Neural cell (in vitro differentiated cells): ENCODE results near the gene CITED1. TPM values are rescaled to one million over a fixed set of nuclear protein-coding genes. Genes with fewer than 3 reads are reported as not detected.

Experiments used
- H2AFZ ChIP-seq: fragments of 200-600, 300-800 bp; sonication (generic), shearing (Covaris generic); 2 replicates; pipeline ENCODE4 v1.6.0; 2014; ENCODE audit warnings: low read depth, mild to moderate bottlenecking, antibody characterized with exemption, low read length, moderate library complexity
- H3F3A ChIP-seq: fragments of 200-600 bp; shearing (Covaris generic); 2 replicates; pipeline ENCODE4 v1.6.1; 2016; ENCODE audit warnings: mild to moderate bottlenecking, moderate library complexity, mixed read lengths, antibody characterized with exemption, low read length; ENCODE audit not compliant: insufficient read depth, poor library complexity, severe bottlenecking
- H3K27ac ChIP-seq: fragments of 200-600, 300-800 bp; sonication (generic), shearing (Covaris generic); 2 replicates; pipeline ENCODE4 v1.5.1; 2014; ENCODE audit warnings: mild to moderate bottlenecking, low read length, moderate library complexity
- H3K27me3 ChIP-seq: fragments of 300-800, 200-600 bp; sonication (generic), shearing (Covaris generic); 2 replicates; pipeline ENCODE4 v1.6.0; 2014; ENCODE audit warnings: mild to moderate bottlenecking, low read depth, low read length, moderate library complexity; ENCODE audit not compliant: insufficient read depth
- H3K36me3 ChIP-seq: fragments of 300-800, 200-600 bp; sonication (generic), shearing (Covaris generic); 2 replicates; pipeline ENCODE4 v1.5.1; 2014; ENCODE audit warnings: mild to moderate bottlenecking, antibody characterized with exemption, low read length, moderate library complexity; ENCODE audit not compliant: insufficient read depth
- H3K4me2 ChIP-seq: fragments of 300-800, 200-600 bp; sonication (generic), shearing (Covaris generic); 2 replicates; pipeline ENCODE4 v1.6.0; 2014; ENCODE audit warnings: mild to moderate bottlenecking, low read length
- H3K4me3 ChIP-seq: fragments of 300-800, 200-600 bp; sonication (generic), shearing (Covaris generic); 2 replicates; pipeline ENCODE4 v1.5.1; 2014; ENCODE audit warnings: mild to moderate bottlenecking, low read length, moderate library complexity
- H3K79me2 ChIP-seq: fragments of 200-600 bp; shearing (Covaris generic); replicated peaks from 2 replicates; pipeline ENCODE4 v1.6.0; 2014; ENCODE audit warnings: mild to moderate bottlenecking, low read length, moderate library complexity; ENCODE audit not compliant: insufficient read depth
- H3K9ac ChIP-seq: fragments of 300-800, 200-600 bp; sonication (generic), shearing (Covaris generic); 2 replicates; pipeline ENCODE4 v1.6.1; 2016; ENCODE audit warnings: mild to moderate bottlenecking, low read length, mixed read lengths
- H3K9me2 ChIP-seq: fragments of 200-600 bp; shearing (Covaris generic); 2 replicates; pipeline ENCODE4 v1.6.1; 2016; ENCODE audit warnings: mild to moderate bottlenecking, low read length, mixed read lengths; ENCODE audit not compliant: insufficient read depth
- H3K9me3 ChIP-seq: fragments of 200-600, 300-800 bp; sonication (generic), shearing (Covaris generic); 2 replicates; pipeline ENCODE4 v1.6.1; 2016; ENCODE audit warnings: mild to moderate bottlenecking, mixed run types, low read length, moderate library complexity, mixed read lengths
- H4K20me1 ChIP-seq: fragments of 200-600 bp; shearing (Covaris generic); 2 replicates; pipeline ENCODE4 v1.6.1; 2016; ENCODE audit warnings: mild to moderate bottlenecking, mixed run types; ENCODE audit not compliant: insufficient read depth
- EP300 ChIP-seq: fragments of 450-650 bp; conservative IDR thresholded peaks from 2 replicates; pipeline ENCODE4 v1.6.1; 2014; ENCODE audit warnings: antibody characterized with exemption, mild to moderate bottlenecking, moderate library complexity; ENCODE audit not compliant: poor library complexity, severe bottlenecking
- EZH2 ChIP-seq: fragments of 200-600, 300-800 bp; shearing (Covaris generic), sonication (generic); IDR thresholded peaks from 2 replicates; pipeline ENCODE4 v1.6.1; 2014; ENCODE audit warnings: antibody characterized with exemption, low read length, borderline replicate concordance, mild to moderate bottlenecking; ENCODE audit not compliant: insufficient read depth, poor library complexity, severe bottlenecking
- MXI1 ChIP-seq: fragments of 450-650 bp; conservative IDR thresholded peaks from 2 replicates; pipeline ENCODE4 v1.6.1; 2014; ENCODE audit warnings: antibody characterized with exemption, mild to moderate bottlenecking; ENCODE audit not compliant: poor library complexity, severe bottlenecking
- POLR2AphosphoS5 ChIP-seq: IDR thresholded peaks from 2 replicates; pipeline ENCODE4 v1.6.1; 2012
- RAD21 ChIP-seq: fragments of 450-650 bp; conservative IDR thresholded peaks from 2 replicates; pipeline ENCODE4 v1.6.1; 2014; ENCODE audit warnings: antibody characterized with exemption, mild to moderate bottlenecking, moderate library complexity
- SMC3 ChIP-seq: fragments of 450-650 bp; conservative IDR thresholded peaks from 2 replicates; pipeline ENCODE4 v1.6.1; 2014; ENCODE audit warnings: antibody characterized with exemption, mild to moderate bottlenecking, moderate library complexity; ENCODE audit not compliant: poor library complexity
- TAF1 ChIP-seq: IDR thresholded peaks from 2 replicates; pipeline ENCODE4 v1.6.1; 2012; ENCODE audit warnings: low read depth
- polyA minus RNA-seq: library from RNA; depleted of rRNA, polyadenylated mRNA; stranded (reverse); fragments of >200 nt; gene quantifications from 2 replicates; pipeline ENCODE4 v1.2.3, GENCODE V29; 2014
- polyA plus RNA-seq: library from polyadenylated mRNA; depleted of rRNA; stranded (reverse); fragments of >200 nt; gene quantifications from 2 replicates; pipeline ENCODE4 v1.2.3, GENCODE V29; 2014
- TF ChIP-seq, protein P1 (sequence below): IDR thresholded peaks from 2 replicates; pipeline ENCODE4 v1.6.1; 2012; ENCODE audit warnings: borderline replicate concordance
- TF ChIP-seq, protein P2 (sequence below): fragments of 450-650 bp; IDR thresholded peaks from 2 replicates; pipeline ENCODE4 v1.5.1; 2014; ENCODE audit warnings: antibody characterized with exemption, mild to moderate bottlenecking, moderate library complexity; ENCODE audit not compliant: poor library complexity, severe bottlenecking

Gene CITED1, protein sequence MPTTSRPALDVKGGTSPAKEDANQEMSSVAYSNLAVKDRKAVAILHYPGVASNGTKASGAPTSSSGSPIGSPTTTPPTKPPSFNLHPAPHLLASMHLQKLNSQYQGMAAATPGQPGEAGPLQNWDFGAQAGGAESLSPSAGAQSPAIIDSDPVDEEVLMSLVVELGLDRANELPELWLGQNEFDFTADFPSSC
- polyA plus RNA-seq (19.9 and 24.1 TPM in 2 replicates), polyA minus RNA-seq (4.9 and 5.4 TPM in 2 replicates)

DNA sequence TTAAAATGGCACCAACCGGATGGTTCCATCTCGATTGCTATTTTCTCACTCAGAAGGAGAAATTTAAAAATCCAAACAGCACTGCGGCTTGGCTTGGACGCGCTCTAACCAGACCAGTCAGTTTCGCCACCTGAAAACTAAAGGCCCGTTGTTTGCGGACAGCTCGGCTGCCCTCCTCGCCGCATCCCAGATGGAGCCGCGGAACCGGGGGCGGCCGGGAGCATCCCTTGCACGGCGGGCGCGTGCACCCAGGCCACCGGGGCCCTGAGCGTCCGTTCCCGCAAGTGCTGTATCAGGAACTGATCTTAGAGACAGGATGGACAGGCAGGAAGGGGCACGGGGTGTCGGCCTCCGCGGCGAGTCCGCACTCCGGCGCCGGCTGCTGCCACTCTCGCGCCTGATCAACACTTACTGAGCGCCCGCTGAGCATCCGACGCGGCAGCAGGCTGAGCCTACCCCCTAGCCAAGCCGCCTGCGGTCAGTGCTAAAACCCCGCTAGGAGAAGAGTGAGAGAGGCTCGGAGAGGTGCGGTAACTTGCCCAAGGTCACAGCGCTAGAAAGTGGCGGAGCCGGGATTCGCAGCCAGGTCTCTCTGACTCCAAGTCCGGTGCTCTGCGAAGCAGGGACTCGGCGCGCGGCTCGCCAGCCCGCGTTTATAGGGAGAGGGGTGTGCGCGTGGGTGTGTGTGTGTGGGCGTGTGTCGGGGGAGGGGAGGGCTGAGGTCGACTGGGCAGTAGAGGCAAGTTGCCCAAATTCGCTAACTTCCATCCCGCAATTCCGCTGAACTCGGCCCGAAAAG lies at the start of gene CITED1:
Gene CITED1 (minus strand): TSS at position 629 of the 799 bp plus-strand sequence. CDS start 3,045 bp downstream, outside the sequence.
- no peak within 1 kb of the TSS for H3K27ac ChIP-seq
- no peaks in the 10 kb centered on the region for H4K20me1 ChIP-seq
- no peaks in the 10 kb centered on the region for H3K79me2 ChIP-seq
- H3K9ac ChIP-seq = peak within 1 kb of the TSS; percentile 55
- peaks cover 46% of the 10 kb centered on the region for H3K27me3 ChIP-seq
- H3K36me3 ChIP-seq = no peaks in the 10 kb centered on the region
- H3K9me2 ChIP-seq = no peaks in the 10 kb centered on the region
- no peaks in the 10 kb centered on the region for H3K9me3 ChIP-seq
- H3F3A ChIP-seq = no peaks in the 10 kb centered on the region
- TF ChIP-seq EZH2 (no peak), EP300 (no peak), MXI1 (no peak), SMC3 (no peak), RAD21 (no peak), POLR2AphosphoS5 (no peak), TAF1 (no peak)
- TF ChIP-seq, protein P1, sequence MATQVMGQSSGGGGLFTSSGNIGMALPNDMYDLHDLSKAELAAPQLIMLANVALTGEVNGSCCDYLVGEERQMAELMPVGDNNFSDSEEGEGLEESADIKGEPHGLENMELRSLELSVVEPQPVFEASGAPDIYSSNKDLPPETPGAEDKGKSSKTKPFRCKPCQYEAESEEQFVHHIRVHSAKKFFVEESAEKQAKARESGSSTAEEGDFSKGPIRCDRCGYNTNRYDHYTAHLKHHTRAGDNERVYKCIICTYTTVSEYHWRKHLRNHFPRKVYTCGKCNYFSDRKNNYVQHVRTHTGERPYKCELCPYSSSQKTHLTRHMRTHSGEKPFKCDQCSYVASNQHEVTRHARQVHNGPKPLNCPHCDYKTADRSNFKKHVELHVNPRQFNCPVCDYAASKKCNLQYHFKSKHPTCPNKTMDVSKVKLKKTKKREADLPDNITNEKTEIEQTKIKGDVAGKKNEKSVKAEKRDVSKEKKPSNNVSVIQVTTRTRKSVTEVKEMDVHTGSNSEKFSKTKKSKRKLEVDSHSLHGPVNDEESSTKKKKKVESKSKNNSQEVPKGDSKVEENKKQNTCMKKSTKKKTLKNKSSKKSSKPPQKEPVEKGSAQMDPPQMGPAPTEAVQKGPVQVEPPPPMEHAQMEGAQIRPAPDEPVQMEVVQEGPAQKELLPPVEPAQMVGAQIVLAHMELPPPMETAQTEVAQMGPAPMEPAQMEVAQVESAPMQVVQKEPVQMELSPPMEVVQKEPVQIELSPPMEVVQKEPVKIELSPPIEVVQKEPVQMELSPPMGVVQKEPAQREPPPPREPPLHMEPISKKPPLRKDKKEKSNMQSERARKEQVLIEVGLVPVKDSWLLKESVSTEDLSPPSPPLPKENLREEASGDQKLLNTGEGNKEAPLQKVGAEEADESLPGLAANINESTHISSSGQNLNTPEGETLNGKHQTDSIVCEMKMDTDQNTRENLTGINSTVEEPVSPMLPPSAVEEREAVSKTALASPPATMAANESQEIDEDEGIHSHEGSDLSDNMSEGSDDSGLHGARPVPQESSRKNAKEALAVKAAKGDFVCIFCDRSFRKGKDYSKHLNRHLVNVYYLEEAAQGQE = no peak
- TF ChIP-seq, protein P2, sequence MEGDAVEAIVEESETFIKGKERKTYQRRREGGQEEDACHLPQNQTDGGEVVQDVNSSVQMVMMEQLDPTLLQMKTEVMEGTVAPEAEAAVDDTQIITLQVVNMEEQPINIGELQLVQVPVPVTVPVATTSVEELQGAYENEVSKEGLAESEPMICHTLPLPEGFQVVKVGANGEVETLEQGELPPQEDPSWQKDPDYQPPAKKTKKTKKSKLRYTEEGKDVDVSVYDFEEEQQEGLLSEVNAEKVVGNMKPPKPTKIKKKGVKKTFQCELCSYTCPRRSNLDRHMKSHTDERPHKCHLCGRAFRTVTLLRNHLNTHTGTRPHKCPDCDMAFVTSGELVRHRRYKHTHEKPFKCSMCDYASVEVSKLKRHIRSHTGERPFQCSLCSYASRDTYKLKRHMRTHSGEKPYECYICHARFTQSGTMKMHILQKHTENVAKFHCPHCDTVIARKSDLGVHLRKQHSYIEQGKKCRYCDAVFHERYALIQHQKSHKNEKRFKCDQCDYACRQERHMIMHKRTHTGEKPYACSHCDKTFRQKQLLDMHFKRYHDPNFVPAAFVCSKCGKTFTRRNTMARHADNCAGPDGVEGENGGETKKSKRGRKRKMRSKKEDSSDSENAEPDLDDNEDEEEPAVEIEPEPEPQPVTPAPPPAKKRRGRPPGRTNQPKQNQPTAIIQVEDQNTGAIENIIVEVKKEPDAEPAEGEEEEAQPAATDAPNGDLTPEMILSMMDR = no peak
- peak within 1 kb of the TSS; percentile 27 for H2AFZ ChIP-seq
- H3K4me2 ChIP-seq = peak within 1 kb of the TSS; percentile 48
- peak within 1 kb of the TSS; percentile 72 for H3K4me3 ChIP-seq

DNA sequence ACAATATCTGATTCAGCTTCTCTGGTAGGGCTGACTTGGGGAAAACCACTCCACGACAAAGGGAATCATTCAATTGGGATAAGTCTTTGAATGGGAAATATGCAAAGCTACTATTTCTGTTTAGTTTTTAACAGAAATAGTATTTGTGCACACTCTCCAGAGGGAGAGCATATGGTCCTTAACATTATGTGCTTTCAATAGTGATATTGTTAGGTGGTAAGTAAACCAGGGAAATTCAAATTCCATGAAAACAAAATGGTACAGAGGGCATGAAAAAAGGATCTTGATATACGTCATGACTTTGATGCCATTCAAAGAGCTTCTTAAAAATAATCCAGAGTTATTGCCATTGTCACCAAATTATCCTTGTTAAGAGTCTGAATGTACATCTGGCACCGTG lies 47.1 kb upstream of the CITED1 start:
- no peak overlapping the region for H2AFZ ChIP-seq
- H3K4me3 ChIP-seq = no peak overlapping the region
- H3K9me2 ChIP-seq = no peaks in the 10 kb centered on the region
- no peaks in the 10 kb centered on the region for H4K20me1 ChIP-seq
- no peak overlapping the region for H3K4me2 ChIP-seq
- no peak overlapping the region for H3K27ac ChIP-seq
- no peak overlapping the region for H3K9ac ChIP-seq
- no peaks in the 10 kb centered on the region for H3K36me3 ChIP-seq
- no peak for TF ChIP-seq RAD21
- TF ChIP-seq, protein P1 = no peak
- TF ChIP-seq, protein P2 = no peak
- no peak for TF ChIP-seq EP300
- no peak for TF ChIP-seq POLR2AphosphoS5
- TF ChIP-seq EZH2 = no peak
- no peak for TF ChIP-seq TAF1
- TF ChIP-seq MXI1 = no peak
- no peak for TF ChIP-seq SMC3
- no peaks in the 10 kb centered on the region for H3K9me3 ChIP-seq
- H3K27me3 ChIP-seq = no peaks in the 10 kb centered on the region
- H3K79me2 ChIP-seq = no peaks in the 10 kb centered on the region
- H3F3A ChIP-seq = no peaks in the 10 kb centered on the region
